Tibial nerve (tissue), 4 donors: ENCODE data around the gene LRRN2. TPM values are rescaled to one million over a fixed set of nuclear protein-coding genes. Genes with fewer than 3 reads are reported as not detected.

ENCODE experiments used
- DNase-seq, 2 donors: peaks; one replicate each; pipeline ENCODE4 v3.0.0-alpha.2; 2019; ENCODE audit warnings: low spot score in 2 of 2
- H3K27ac ChIP-seq, 4 donors: fragments of 200-600 bp; sonication (generic) in 3 of 4; one replicate each; pipeline ENCODE4 v1.5.1; 2017 to 2019; ENCODE audit warnings: mild to moderate bottlenecking in 1 of 4
- H3K27me3 ChIP-seq, 2 donors: fragments of 200-600 bp; sonication (generic) in 1 of 2; one replicate each; pipeline versions ENCODE4 v1.5.1 to v1.6.0; 2017 to 2019
- H3K36me3 ChIP-seq, 3 donors: fragments of 200-600 bp; sonication (generic); one replicate each; pipeline ENCODE4 v1.5.1; 2018 to 2019
- H3K4me1 ChIP-seq, 4 donors: fragments of 200-600 bp; sonication (generic) in 3 of 4; one replicate each; pipeline ENCODE4 v1.5.1; 2017 to 2019
- H3K4me3 ChIP-seq, 4 donors: fragments of 200-600 bp; sonication (generic) in 3 of 4; one replicate each; pipeline ENCODE4 v1.5.1; 2017 to 2019; ENCODE audit warnings: mild to moderate bottlenecking in 1 of 4, moderate library complexity in 1 of 4
- H3K9me3 ChIP-seq, 4 donors: fragments of 200-600 bp; sonication (generic) in 3 of 4; one replicate each; pipeline ENCODE4 v1.5.1; 2017 to 2019
- EP300 ChIP-seq, 2 donors: sonication (generic); formaldehyde crosslinking; IDR thresholded peaks; one replicate each; pipeline ENCODE4 v1.6.1; 2017; ENCODE audit warnings: antibody characterized with exemption in 2 of 2, mild to moderate bottlenecking in 1 of 2
- POLR2A ChIP-seq, 2 donors: fragments of 450-650 bp; IDR thresholded peaks; one replicate each; pipeline ENCODE4 v1.6.1; 2017; ENCODE audit warnings: antibody characterized with exemption in 2 of 2, mild to moderate bottlenecking in 2 of 2, moderate library complexity in 2 of 2
- WGBS, 2 donors: methylation state at CpG; one replicate each; pipeline ENCODE4 v1.1.5; 2018; 5-methylcytosine and 5-hydroxymethylcytosine counted together
- total RNA-seq, 4 donors: library from RNA; depleted of rRNA; stranded (reverse); fragments of >200 nt; gene quantifications; one replicate each; pipeline ENCODE4 v1.1.0, GENCODE V29; 2016
- TF ChIP-seq, protein P1 (sequence below), 5 experiments: fragments of 200-600 bp in 3 of 5; fragments of 450-650 bp in 2 of 5; sonication (generic) in 3 of 5; IDR thresholded peaks; one replicate each; pipeline ENCODE4 v1.5.1; 2016 to 2019; ENCODE audit warnings: antibody characterized with exemption in 5 of 5, mild to moderate bottlenecking in 3 of 5, moderate library complexity in 2 of 5

LRRN2 gene
- total RNA-seq, 4 donors from 2014 or later, result 3.6 to 22.9 (median 14.5) TPM

DNA sequence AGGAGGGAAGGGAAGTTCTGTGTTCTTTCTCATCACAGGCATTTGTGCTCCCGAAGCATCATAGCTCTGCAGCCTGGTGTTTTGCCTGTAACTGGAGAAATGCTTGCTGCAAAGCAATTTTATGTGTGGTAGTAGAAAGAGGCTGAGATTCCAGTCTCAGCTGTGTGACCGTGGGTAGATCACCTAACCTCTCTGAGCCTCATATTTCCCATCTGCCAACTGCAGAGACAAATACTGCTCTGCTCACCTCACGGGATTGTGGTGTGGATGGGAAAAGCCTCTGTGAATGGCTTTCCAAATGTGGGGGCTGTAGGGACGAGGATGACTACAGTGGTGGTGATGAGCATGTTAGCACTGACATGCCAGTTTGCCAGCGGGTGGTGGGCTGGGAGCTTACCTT is 85.3 kb downstream of the LRRN2 start:
- Histone ChIP-seq H3K36me3 (no peaks in the 10 kb centered on the region), H3K4me3 (no peak overlapping the region), H3K27me3 (no peaks in the 10 kb centered on the region), H3K4me1 (no peaks in the 10 kb centered on the region), H3K27ac (no peak overlapping the region), H3K9me3 (no peaks in the 10 kb centered on the region)
- TF ChIP-seq EP300 (IDR thresholded peaks at IDR 0.05), result no peak
- TF ChIP-seq, protein P1, sequence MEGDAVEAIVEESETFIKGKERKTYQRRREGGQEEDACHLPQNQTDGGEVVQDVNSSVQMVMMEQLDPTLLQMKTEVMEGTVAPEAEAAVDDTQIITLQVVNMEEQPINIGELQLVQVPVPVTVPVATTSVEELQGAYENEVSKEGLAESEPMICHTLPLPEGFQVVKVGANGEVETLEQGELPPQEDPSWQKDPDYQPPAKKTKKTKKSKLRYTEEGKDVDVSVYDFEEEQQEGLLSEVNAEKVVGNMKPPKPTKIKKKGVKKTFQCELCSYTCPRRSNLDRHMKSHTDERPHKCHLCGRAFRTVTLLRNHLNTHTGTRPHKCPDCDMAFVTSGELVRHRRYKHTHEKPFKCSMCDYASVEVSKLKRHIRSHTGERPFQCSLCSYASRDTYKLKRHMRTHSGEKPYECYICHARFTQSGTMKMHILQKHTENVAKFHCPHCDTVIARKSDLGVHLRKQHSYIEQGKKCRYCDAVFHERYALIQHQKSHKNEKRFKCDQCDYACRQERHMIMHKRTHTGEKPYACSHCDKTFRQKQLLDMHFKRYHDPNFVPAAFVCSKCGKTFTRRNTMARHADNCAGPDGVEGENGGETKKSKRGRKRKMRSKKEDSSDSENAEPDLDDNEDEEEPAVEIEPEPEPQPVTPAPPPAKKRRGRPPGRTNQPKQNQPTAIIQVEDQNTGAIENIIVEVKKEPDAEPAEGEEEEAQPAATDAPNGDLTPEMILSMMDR (IDR thresholded peaks at IDR 0.05), result no peak
- no peak for TF ChIP-seq POLR2A (IDR thresholded peaks at IDR 0.05)
- no peak for DNase-seq
- 81 to 87% methylated on average over 5 of the region's 5 CpGs for WGBS, 2 donors

- Histone ChIP-seq H3K27ac (no peak overlapping the region), H3K9me3 (no peaks in the 10 kb centered on the region), H3K4me1 (no peaks in the 10 kb centered on the region), H3K27me3 (no peaks in the 10 kb centered on the region), H3K4me3 (no peak overlapping the region), H3K36me3 (no peaks in the 10 kb centered on the region)
- TF ChIP-seq POLR2A (IDR thresholded peaks at IDR 0.05) (no peak), EP300 (IDR thresholded peaks at IDR 0.05) (no peak)
- TF ChIP-seq, protein P1 (IDR thresholded peaks at IDR 0.05), result no peak
- WGBS, 2 donors, result 80 to 95% methylated on average over 10 of the region's 10 CpGs
- DNase-seq, result no peak
These were observed 85.9 kb downstream of the LRRN2 start for GRCh38 chr1:204599596-204599995.

DNA sequence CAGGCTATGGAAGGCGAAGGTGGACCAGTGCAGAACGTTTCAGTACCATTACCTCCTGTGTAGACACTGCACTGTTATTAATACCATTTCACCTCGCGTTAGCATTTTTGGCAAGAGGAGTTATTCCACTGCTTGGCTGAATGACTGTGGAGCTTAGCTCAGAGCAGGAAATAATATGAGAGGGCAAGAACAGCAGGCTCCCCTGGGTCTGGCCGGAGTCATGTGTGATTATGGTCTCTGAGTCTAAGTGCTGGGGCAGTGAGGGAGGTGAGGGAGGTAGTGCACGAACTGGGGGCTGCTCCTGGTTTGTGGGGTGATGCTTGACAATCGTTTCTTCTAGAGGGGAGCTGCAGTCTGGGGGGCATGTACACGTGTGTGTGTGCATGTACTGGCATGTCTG is 86.4 kb downstream of the LRRN2 start:
- Histone ChIP-seq H3K27me3 (no peaks in the 10 kb centered on the region), H3K4me1 (no peaks in the 10 kb centered on the region), H3K9me3 (no peaks in the 10 kb centered on the region), H3K36me3 (no peaks in the 10 kb centered on the region), H3K4me3 (no peak overlapping the region), H3K27ac (no peak overlapping the region)
- no peak for DNase-seq
- no peak for TF ChIP-seq POLR2A (IDR thresholded peaks at IDR 0.05)
- TF ChIP-seq, protein P1 (IDR thresholded peaks at IDR 0.05), result no peak
- no peak for TF ChIP-seq EP300 (IDR thresholded peaks at IDR 0.05)
- 57 to 68% methylated on average over 8 of the region's 8 CpGs for WGBS, 2 donors

- H3K4me3 ChIP-seq, result no peak overlapping the region
- no peak for DNase-seq
- H3K4me1 ChIP-seq, result no peaks in the 10 kb centered on the region
- no peak overlapping the region for H3K27ac ChIP-seq
- H3K36me3 ChIP-seq, result no peaks in the 10 kb centered on the region
- TF ChIP-seq, protein P1 (IDR thresholded peaks at IDR 0.05), result no peak
- TF ChIP-seq EP300 (IDR thresholded peaks at IDR 0.05) (no peak), POLR2A (IDR thresholded peaks at IDR 0.05) (no peak)
- no peaks in the 10 kb centered on the region for H3K27me3 ChIP-seq
- WGBS, 2 donors, result 76 to 83% methylated on average over 4 of the region's 4 CpGs
- H3K9me3 ChIP-seq, result no peaks in the 10 kb centered on the region
These were observed 87.1 kb downstream of the LRRN2 start for GRCh38 chr1:204598319-204598969.

DNA sequence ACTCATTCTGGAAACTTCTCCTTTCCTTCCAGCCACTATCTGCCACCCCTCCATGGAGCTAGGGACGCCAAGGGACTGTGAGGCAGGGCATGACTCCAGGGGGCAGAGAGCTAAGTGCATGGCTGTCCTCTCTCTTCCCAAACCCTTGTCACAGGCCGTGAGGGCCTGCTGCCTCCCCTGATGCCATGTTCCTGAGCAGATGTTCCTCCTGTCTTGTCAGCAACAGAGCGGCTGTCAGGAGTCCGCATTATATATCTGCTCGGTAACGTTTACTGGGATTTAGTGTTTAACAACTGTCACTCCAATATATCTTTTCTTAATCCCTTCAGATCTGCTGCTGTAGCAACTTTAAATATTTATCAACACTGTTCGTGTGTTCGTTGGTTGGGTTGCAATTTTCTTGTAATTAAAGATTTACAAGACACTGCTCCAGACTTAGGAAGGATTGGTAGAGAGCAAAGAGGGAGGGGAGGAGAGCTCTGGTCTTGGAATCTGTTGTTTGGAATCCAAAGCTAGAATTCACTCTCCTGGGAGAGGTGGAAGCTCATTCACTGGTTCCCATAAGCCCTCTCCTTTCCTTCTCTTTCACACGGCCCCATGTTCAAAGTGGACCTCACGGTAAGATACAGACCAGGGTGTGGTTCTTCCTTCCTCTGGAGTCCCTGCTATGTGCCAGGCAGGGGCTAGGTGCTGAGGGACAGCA is 93.1 kb downstream of the LRRN2 start:
- no peaks in the 10 kb centered on the region for H3K9me3 ChIP-seq
- DNase-seq, result no peak
- H3K4me3 ChIP-seq, result no peak overlapping the region
- TF ChIP-seq EP300 (IDR thresholded peaks at IDR 0.05) (no peak), POLR2A (IDR thresholded peaks at IDR 0.05) (no peak)
- TF ChIP-seq, protein P1 (IDR thresholded peaks at IDR 0.05), result no peak
- no peaks in the 10 kb centered on the region for H3K27me3 ChIP-seq
- H3K36me3 ChIP-seq, result no peaks in the 10 kb centered on the region
- no peak overlapping the region for H3K27ac ChIP-seq
- H3K4me1 ChIP-seq, result no peaks in the 10 kb centered on the region
- WGBS, 2 donors, result 44 to 58% methylated on average over 10 of the region's 10 CpGs
